SK-N-SH (cell line): ENCODE data around the gene MGAT4A. TPM values are rescaled to one million over a fixed set of nuclear protein-coding genes. Genes with fewer than 3 reads are reported as not detected.

Source experiments
- CTCF ChIA-PET: fragments of 300-600, 350-600 bp; formaldehyde crosslinking; extraction: SDS; loops from one replicate; lab custom pipeline; 2021; lab: Yijun Ruan, JAX
- POLR2A ChIA-PET: fragments of 350-600 bp; sonication (Branson Sonifier 250); formaldehyde crosslinking; extraction: SDS; loops from one replicate; lab custom pipeline; 2020; ENCODE audit warnings: antibody characterized with exemption, inconsistent platforms; lab: Yijun Ruan, JAX
- DNase-seq: peaks from one replicate; pipeline ENCODE4 v3.0.0; 2012
- H2AFZ ChIP-seq: fragments of 200-600 bp; sonication (generic); 2 replicates; pipeline ENCODE4 v1.8.1; 2016; ENCODE audit warnings: antibody characterized with exemption, mild to moderate bottlenecking, low read depth
- H3F3A ChIP-seq: fragments of 200-600 bp; sonication (generic); replicated peaks from 2 replicates; pipeline ENCODE3; 2016; ENCODE audit warnings: antibody characterized with exemption, mild to moderate bottlenecking; ENCODE audit not compliant: insufficient read depth
- H3K27ac ChIP-seq, 2 experiments: fragments of 200-500 bp in 1 of 2; fragments of 200-600 bp in 1 of 2; sonication (Bioruptor generic) in 1 of 2; sonication (generic), shearing (Covaris generic) in 1 of 2; 2 replicates each; pipeline versions ENCODE4 v1.5.1 to v1.6.1; 2014 to 2016; ENCODE audit warnings: low read depth in 2 of 2, inconsistent platforms in 1 of 2, low read length in 1 of 2, mild to moderate bottlenecking in 1 of 2, mixed read lengths in 1 of 2
- H3K27me3 ChIP-seq: fragments of 200-600 bp; sonication (generic), shearing (Covaris generic); 2 replicates; pipeline ENCODE4 v1.6.1; 2016; ENCODE audit warnings: mixed run types; ENCODE audit not compliant: insufficient read depth
- H3K36me3 ChIP-seq, 2 experiments: fragments of 200-500 bp in 1 of 2; fragments of 200-600 bp in 1 of 2; sonication (Bioruptor generic) in 1 of 2; sonication (generic) in 1 of 2; replicated peaks in 1 of 2; 2 replicates each; pipeline versions ENCODE3 to v1.5.1; 2014 to 2016; ENCODE audit warnings: low read length in 1 of 2, mild to moderate bottlenecking in 1 of 2; ENCODE audit not compliant: insufficient read depth in 2 of 2, control insufficient read depth in 1 of 2
- H3K4me1 ChIP-seq, 2 experiments: fragments of 200-500 bp in 1 of 2; fragments of 200-600 bp in 1 of 2; sonication (Bioruptor generic) in 1 of 2; sonication (generic), shearing (Covaris generic) in 1 of 2; 2 replicates each; pipeline versions ENCODE4 v1.5.1 to v1.6.1; 2014 to 2016; ENCODE audit warnings: low read depth in 1 of 2, low read length in 1 of 2, mixed run types in 1 of 2; ENCODE audit not compliant: insufficient read depth in 2 of 2, control insufficient read depth in 1 of 2
- H3K4me2 ChIP-seq: fragments of 200-600 bp; sonication (generic), shearing (Covaris generic); 2 replicates; pipeline ENCODE4 v1.6.1; 2017; ENCODE audit warnings: mixed run types
- H3K4me3 ChIP-seq, 2 experiments: fragments of 200-500 bp in 1 of 2; fragments of 200-600 bp in 1 of 2; sonication (Bioruptor generic) in 1 of 2; sonication (generic), shearing (Covaris generic) in 1 of 2; 2 replicates each; pipeline versions ENCODE4 v1.5.1 to v1.8.1; 2014 to 2016; ENCODE audit warnings: low read depth in 2 of 2, inconsistent platforms in 1 of 2, low read length in 1 of 2, mild to moderate bottlenecking in 1 of 2, mixed read lengths in 1 of 2, moderate library complexity in 1 of 2
- H3K79me2 ChIP-seq: fragments of 200-600 bp; sonication (generic); 2 replicates; pipeline ENCODE4 v1.8.1; 2017; ENCODE audit warnings: mild to moderate bottlenecking; ENCODE audit not compliant: insufficient read depth
- H3K9ac ChIP-seq: fragments of 200-600 bp; sonication (generic); 2 replicates; pipeline ENCODE4 v1.6.1; 2017; ENCODE audit warnings: mixed run types
- H3K9me2 ChIP-seq: fragments of 200-600 bp; sonication (generic); 2 replicates; pipeline ENCODE4 v1.6.1; 2017; ENCODE audit warnings: mixed run types
- H3K9me3 ChIP-seq: fragments of 200-600 bp; sonication (generic); 2 replicates; pipeline ENCODE4 v1.6.1; 2017; ENCODE audit warnings: mixed run types, mild to moderate bottlenecking, moderate library complexity
- H4K20me1 ChIP-seq: fragments of 200-600 bp; sonication (generic); 2 replicates; pipeline ENCODE4 v1.6.1; 2017; ENCODE audit warnings: mild to moderate bottlenecking, mixed run types; ENCODE audit not compliant: insufficient read depth
- ELF1 ChIP-seq: IDR thresholded peaks from 2 replicates; pipeline ENCODE4 v1.4.0; 2012
- EP300 ChIP-seq, 2 experiments: IDR thresholded peaks; 2 replicates each; pipeline versions ENCODE4 v1.4.0 to v1.6.1; 2012; ENCODE audit warnings: borderline replicate concordance in 1 of 2, low read depth in 1 of 2, low read length in 1 of 2
- FOXJ3 ChIP-seq: sonication (generic); formaldehyde crosslinking; IDR thresholded peaks from 2 replicates; pipeline ENCODE4 v1.5.1; 2020; ENCODE audit warnings: mild to moderate bottlenecking, missing genetic modification reagents
- GABPA ChIP-seq: IDR thresholded peaks from 2 replicates; pipeline ENCODE4 v1.4.0; 2012; ENCODE audit warnings: low read depth, mild to moderate bottlenecking
- IRF3 ChIP-seq: fragments of 150-350 bp; IDR thresholded peaks from 2 replicates; pipeline ENCODE4 v1.6.1; 2016; ENCODE audit warnings: mild to moderate bottlenecking, low read depth, low read length
- JUND ChIP-seq: IDR thresholded peaks from 2 replicates; pipeline ENCODE4 v1.4.0; 2012
- MAX ChIP-seq: IDR thresholded peaks from 2 replicates; pipeline ENCODE4 v1.4.0; 2012; ENCODE audit warnings: low read depth
- REST ChIP-seq: IDR thresholded peaks from 2 replicates; pipeline ENCODE4 v1.6.1; 2012; ENCODE audit warnings: mild to moderate bottlenecking, low read depth, low read length, moderate library complexity
- SIN3A ChIP-seq: IDR thresholded peaks from 2 replicates; pipeline ENCODE4 v1.6.1; 2012; ENCODE audit warnings: low read depth, mild to moderate bottlenecking, low read length, moderate library complexity, borderline replicate concordance
- TAF1 ChIP-seq: IDR thresholded peaks from 2 replicates; pipeline ENCODE4 v1.6.1; 2012; ENCODE audit warnings: low read depth, mild to moderate bottlenecking, low read length, moderate library complexity, borderline replicate concordance
- TEAD4 ChIP-seq: IDR thresholded peaks from 2 replicates; pipeline ENCODE4 v1.4.0; 2012; ENCODE audit warnings: mild to moderate bottlenecking, borderline replicate concordance; ENCODE audit not compliant: insufficient read depth
- USF1 ChIP-seq: IDR thresholded peaks from 2 replicates; pipeline ENCODE4 v1.4.0; 2012; ENCODE audit warnings: low read depth, borderline replicate concordance
- YY1 ChIP-seq: IDR thresholded peaks from 2 replicates; pipeline ENCODE4 v1.4.0; 2012; ENCODE audit warnings: low read depth, mild to moderate bottlenecking
- ZBTB33 ChIP-seq: IDR thresholded peaks from 2 replicates; pipeline ENCODE4 v1.4.0; 2012; ENCODE audit warnings: low read depth, borderline replicate concordance
- WGBS: methylation state at CpG from one replicate; pipeline ENCODE4 v1.1.6; 2017; ENCODE audit warnings: low lambda C conversion rate; 5-methylcytosine and 5-hydroxymethylcytosine counted together
- polyA plus RNA-seq, 3 experiments: library from polyadenylated mRNA; depleted of rRNA; stranded (reverse); fragments of >200 nt; gene quantifications; 2 replicates each; pipeline ENCODE4 v1.2.3, GENCODE V29; 2012

The MGAT4A gene
- polyA plus RNA-seq, 1 of the 3 experiments (the other 2 are of a cell fraction) = 0.07 TPM

GRCh38 chr2:98664323-98664722 lies 66.6 kb downstream of the MGAT4A start:
- TF ChIP-seq GABPA = no peak
- no peak for TF ChIP-seq ZBTB33
- no peak for TF ChIP-seq FOXJ3 (CRISPR knock-in tag)
- TF ChIP-seq MAX = no peak
- TF ChIP-seq USF1 = no peak
- TF ChIP-seq EP300 (IDR thresholded peaks at IDR 0.05; ENCODE audit: borderline replicate concordance in 1 of 2, low read depth in 1 of 2, low read length in 1 of 2) = no peak
- TF ChIP-seq REST = no peak
- TF ChIP-seq TEAD4 = no peak
- no peak for TF ChIP-seq SIN3A
- TF ChIP-seq JUND = no peak
- TF ChIP-seq TAF1 = no peak
- no peak for TF ChIP-seq ELF1
- TF ChIP-seq IRF3 = no peak
- no peak for TF ChIP-seq YY1
- H3K9ac ChIP-seq = no peak overlapping the region
- H3K79me2 ChIP-seq = no peaks in the 10 kb centered on the region
- no peaks in the 10 kb centered on the region for H4K20me1 ChIP-seq
- no peak overlapping the region for H3K4me2 ChIP-seq
- CTCF ChIA-PET = interaction anchor here (0.9 to 2.0 kb wide), 2 partner anchors 9 to 15 kb away, joined by 3 to 11 read pairs; no protein-coding TSS in a partner anchor
- H3K9me3 ChIP-seq = no peaks in the 10 kb centered on the region
- no peaks in the 10 kb centered on the region for H3F3A ChIP-seq
- no peaks in the 10 kb centered on the region for H3K36me3 ChIP-seq
- no peak for DNase-seq
- POLR2A ChIA-PET = no interaction called here
- 81% methylated on average over 3 of the region's 3 CpGs for WGBS
- no peak overlapping the region for H3K4me3 ChIP-seq
- no peaks in the 10 kb centered on the region for H3K27me3 ChIP-seq
- no peaks in the 10 kb centered on the region for H3K4me1 ChIP-seq
- no peak overlapping the region for H3K27ac ChIP-seq
- H3K9me2 ChIP-seq = no peaks in the 10 kb centered on the region
- no peak overlapping the region for H2AFZ ChIP-seq
